ENCODE results near the gene NAALADL2.

DNA sequence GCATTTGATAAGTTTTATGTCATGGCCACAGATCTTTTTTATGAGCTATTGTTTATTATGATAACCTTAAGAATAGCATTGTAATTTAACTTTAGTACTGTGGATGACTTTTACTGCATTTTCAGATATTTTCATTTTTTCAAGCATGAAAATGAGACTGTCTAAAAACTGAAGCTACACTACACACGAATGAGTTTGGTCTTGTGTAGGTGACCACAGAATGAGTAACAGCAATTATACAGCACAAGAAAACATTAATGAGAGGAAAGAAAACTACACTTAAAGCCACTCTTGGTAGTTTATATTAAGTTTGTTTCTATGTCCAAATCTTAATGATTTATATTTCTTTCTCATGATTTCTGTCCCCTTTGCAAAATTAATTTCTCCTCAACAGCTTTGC is 809.2 kb downstream of the NAALADL2 start:
- TF ChIP-seq, protein P1, sequence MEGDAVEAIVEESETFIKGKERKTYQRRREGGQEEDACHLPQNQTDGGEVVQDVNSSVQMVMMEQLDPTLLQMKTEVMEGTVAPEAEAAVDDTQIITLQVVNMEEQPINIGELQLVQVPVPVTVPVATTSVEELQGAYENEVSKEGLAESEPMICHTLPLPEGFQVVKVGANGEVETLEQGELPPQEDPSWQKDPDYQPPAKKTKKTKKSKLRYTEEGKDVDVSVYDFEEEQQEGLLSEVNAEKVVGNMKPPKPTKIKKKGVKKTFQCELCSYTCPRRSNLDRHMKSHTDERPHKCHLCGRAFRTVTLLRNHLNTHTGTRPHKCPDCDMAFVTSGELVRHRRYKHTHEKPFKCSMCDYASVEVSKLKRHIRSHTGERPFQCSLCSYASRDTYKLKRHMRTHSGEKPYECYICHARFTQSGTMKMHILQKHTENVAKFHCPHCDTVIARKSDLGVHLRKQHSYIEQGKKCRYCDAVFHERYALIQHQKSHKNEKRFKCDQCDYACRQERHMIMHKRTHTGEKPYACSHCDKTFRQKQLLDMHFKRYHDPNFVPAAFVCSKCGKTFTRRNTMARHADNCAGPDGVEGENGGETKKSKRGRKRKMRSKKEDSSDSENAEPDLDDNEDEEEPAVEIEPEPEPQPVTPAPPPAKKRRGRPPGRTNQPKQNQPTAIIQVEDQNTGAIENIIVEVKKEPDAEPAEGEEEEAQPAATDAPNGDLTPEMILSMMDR (conservative IDR thresholded peaks at IDR 0.05; ENCODE audit: low read depth, low read length) = no peak
- TF ChIP-seq MAFK (IDR thresholded peaks at IDR 0.05; ENCODE audit: low read depth, low read length) (no peak), CEBPB (IDR thresholded peaks at IDR 0.05; ENCODE audit: low read depth, low read length) (no peak), POLR2A (IDR thresholded peaks at IDR 0.05; ENCODE audit: low read depth, low read length) (no peak)

Data from IMR-90 (cell line).